Nephron progenitor cell (in vitro differentiated cells): Measurements from ENCODE around the gene CD300LD.

Source experiments
- DNase-seq: peaks from one replicate; pipeline ENCODE4 v3.0.0; 2021
- H3K27ac Mint-ChIP-seq: 2 replicates; pipeline ENCODE4 v1.8.0; 2021; ENCODE audit warnings: mild to moderate bottlenecking, moderate library complexity, mixed read lengths
- H3K27me3 Mint-ChIP-seq: 2 replicates; pipeline ENCODE4 v1.8.0; 2021; ENCODE audit warnings: mild to moderate bottlenecking, low read depth, mixed read lengths; ENCODE audit not compliant: poor library complexity
- H3K36me3 Mint-ChIP-seq: 2 replicates; pipeline ENCODE4 v1.8.0; 2021; ENCODE audit warnings: low read depth, mixed read lengths
- H3K4me1 Mint-ChIP-seq: 2 replicates; pipeline ENCODE4 v1.8.0; 2021; ENCODE audit warnings: mixed read lengths
- H3K4me3 Mint-ChIP-seq: 2 replicates; pipeline ENCODE4 v1.8.0; 2021; ENCODE audit warnings: mild to moderate bottlenecking, moderate library complexity, mixed read lengths
- H3K9me3 Mint-ChIP-seq: 2 replicates; pipeline ENCODE4 v1.8.0; 2021; ENCODE audit warnings: mild to moderate bottlenecking, moderate library complexity, mixed read lengths
- TF ChIP-seq, protein P1 (sequence below): fragments of 200-600 bp; sonication (generic); IDR thresholded peaks from 2 replicates; pipeline ENCODE4 v1.5.0; 2021; ENCODE audit warnings: antibody characterized with exemption

The CD300LD gene

DNA sequence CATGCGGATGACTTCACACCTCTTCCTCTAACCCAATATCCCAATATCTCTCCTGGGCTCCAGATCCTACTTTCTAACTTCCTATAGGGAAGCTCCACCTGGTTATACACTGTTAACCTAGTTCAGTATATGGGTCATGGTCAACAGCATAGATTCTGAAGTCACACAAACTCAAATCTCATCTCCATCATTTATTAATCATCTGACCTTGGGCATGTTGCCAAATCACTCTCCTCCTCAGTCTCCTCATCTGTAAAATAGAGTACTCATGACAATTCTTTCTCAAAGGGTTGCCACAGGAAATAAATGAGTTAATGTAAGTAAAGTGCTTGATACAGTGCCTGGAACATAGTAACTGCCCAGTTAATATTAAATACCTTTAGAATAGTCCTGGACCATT is 32.0 kb upstream of the CD300LD start:
- no peak for DNase-seq
- no peak overlapping the region for H3K4me3 Mint-ChIP-seq
- H3K9me3 Mint-ChIP-seq = peaks cover 16% of the 10 kb centered on the region
- H3K36me3 Mint-ChIP-seq = no peaks in the 10 kb centered on the region
- H3K27ac Mint-ChIP-seq = no peak overlapping the region
- H3K27me3 Mint-ChIP-seq = peaks cover 84% of the 10 kb centered on the region
- TF ChIP-seq, protein P1, sequence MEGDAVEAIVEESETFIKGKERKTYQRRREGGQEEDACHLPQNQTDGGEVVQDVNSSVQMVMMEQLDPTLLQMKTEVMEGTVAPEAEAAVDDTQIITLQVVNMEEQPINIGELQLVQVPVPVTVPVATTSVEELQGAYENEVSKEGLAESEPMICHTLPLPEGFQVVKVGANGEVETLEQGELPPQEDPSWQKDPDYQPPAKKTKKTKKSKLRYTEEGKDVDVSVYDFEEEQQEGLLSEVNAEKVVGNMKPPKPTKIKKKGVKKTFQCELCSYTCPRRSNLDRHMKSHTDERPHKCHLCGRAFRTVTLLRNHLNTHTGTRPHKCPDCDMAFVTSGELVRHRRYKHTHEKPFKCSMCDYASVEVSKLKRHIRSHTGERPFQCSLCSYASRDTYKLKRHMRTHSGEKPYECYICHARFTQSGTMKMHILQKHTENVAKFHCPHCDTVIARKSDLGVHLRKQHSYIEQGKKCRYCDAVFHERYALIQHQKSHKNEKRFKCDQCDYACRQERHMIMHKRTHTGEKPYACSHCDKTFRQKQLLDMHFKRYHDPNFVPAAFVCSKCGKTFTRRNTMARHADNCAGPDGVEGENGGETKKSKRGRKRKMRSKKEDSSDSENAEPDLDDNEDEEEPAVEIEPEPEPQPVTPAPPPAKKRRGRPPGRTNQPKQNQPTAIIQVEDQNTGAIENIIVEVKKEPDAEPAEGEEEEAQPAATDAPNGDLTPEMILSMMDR = no peak
- H3K4me1 Mint-ChIP-seq = no peaks in the 10 kb centered on the region

DNA sequence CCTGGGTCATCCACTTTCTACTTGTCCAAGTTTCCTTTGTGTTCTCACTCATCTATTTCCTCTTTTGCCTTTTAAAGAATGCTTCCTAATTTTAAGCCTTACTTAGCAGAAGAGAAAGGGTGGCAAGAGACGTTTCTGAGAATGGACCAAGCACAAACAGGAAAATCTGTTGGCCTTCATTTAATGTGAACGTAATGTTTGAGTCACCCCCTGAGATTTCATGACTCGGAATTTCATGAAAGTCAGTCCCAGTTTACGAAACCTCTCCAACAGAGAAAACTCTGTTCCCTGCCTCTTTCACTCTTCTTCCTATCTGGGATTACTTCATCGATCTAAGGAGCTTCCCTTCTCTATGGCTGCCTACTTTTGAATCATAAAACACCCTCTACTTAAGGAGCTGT is 31.6 kb upstream of the CD300LD start, which contains the start of gene CD300E:
CD300E (minus strand) TSS at position 46 of the 401 bp plus-strand sequence. CDS start 117 bp downstream, outside the sequence.
- H3K27ac Mint-ChIP-seq = no peak within 1 kb of the TSS
- H3K4me1 Mint-ChIP-seq = no peaks in the 10 kb centered on the region
- H3K4me3 Mint-ChIP-seq = no peak within 1 kb of the TSS
- DNase-seq = no peak
- H3K27me3 Mint-ChIP-seq = peaks cover 83% of the 10 kb centered on the region
- peaks cover 12% of the 10 kb centered on the region for H3K9me3 Mint-ChIP-seq
- H3K36me3 Mint-ChIP-seq = no peaks in the 10 kb centered on the region
- TF ChIP-seq, protein P1 = no peak

DNA sequence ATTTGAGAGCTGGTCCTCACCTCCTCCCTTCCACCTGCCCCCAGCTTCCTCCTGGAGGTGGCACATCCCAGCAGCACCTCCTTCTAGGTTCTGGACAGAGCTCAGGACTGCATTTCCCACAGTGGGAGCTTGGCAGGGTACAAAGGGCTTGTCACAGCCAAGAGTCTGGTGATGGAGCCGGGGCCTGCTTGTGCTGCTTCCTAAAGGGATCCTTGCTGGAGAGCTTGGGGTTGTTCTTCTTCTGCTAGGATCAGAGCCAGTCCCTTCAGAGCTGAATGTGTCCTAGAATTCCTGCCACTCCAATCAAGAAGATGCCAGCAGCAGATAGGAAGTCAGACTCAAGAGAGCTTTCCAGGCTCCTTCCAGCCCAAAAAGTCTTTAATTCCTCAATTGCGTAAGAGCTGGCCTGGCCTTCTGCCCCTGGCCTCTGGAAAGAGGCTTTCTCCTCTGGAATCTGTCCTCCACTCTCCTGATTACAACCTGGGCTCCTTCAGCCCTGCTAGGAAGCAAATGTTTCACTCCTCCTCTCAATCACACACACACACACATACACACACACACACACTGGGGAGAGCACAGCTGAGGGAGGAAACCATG is 27.1 kb upstream of the CD300LD start:
- peaks cover 82% of the 10 kb centered on the region for H3K27me3 Mint-ChIP-seq
- no peak overlapping the region for H3K4me3 Mint-ChIP-seq
- peaks cover 14% of the 10 kb centered on the region for H3K4me1 Mint-ChIP-seq
- H3K36me3 Mint-ChIP-seq = no peaks in the 10 kb centered on the region
- peak overlapping the region; percentile 42 for H3K27ac Mint-ChIP-seq
- H3K9me3 Mint-ChIP-seq = no peaks in the 10 kb centered on the region
- DNase-seq = no peak
- TF ChIP-seq, protein P1 = no peak

DNA sequence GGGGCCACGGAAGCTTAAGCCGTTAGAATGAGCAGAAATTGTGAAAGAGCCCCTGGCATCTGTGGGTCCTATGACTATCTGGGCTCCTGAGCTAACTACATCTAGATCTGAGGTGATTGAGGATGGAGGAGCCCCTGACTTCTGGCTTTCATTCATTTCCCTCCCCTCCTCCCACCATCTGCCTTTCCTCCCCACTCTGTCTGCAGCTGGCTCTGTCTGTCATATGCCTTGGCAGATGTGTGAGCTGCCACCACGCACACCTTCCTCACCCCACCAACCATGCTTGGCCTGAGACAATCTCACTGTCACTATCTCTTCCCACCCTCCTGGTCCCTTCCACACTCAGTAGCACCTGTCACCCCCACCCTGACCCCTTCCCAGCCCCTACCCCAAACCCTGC is 26.4 kb upstream of the CD300LD start:
- H3K4me3 Mint-ChIP-seq = no peak overlapping the region
- no peak for DNase-seq
- no peaks in the 10 kb centered on the region for H3K9me3 Mint-ChIP-seq
- no peaks in the 10 kb centered on the region for H3K36me3 Mint-ChIP-seq
- no peak overlapping the region for H3K27ac Mint-ChIP-seq
- H3K4me1 Mint-ChIP-seq = peaks cover 14% of the 10 kb centered on the region
- peaks cover 77% of the 10 kb centered on the region for H3K27me3 Mint-ChIP-seq
- TF ChIP-seq, protein P1 = no peak

DNA sequence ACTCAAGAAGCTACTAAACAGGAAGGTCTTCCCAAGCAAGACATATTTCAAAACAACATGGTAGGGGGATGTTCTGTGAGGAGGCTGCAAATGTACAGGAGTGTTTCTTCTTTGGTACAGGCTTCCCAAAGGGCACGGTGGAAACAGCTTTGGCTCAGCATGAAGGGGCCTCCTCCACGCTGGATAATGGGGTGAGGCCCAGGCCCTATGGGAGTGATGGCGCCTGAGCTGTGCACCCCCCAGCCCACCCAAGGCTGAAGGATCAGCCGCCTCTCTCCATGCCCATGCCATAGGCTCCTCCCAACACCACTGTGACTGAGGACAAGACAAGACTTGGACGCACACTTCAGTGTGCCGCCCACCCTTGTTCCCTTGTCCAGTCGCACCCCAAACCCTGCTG is 24.6 kb upstream of the CD300LD start:
- no peak overlapping the region for H3K27ac Mint-ChIP-seq
- peaks cover 14% of the 10 kb centered on the region for H3K4me1 Mint-ChIP-seq
- no peaks in the 10 kb centered on the region for H3K9me3 Mint-ChIP-seq
- H3K4me3 Mint-ChIP-seq = no peak overlapping the region
- peaks cover 72% of the 10 kb centered on the region for H3K27me3 Mint-ChIP-seq
- no peak for DNase-seq
- TF ChIP-seq, protein P1 = no peak
- no peaks in the 10 kb centered on the region for H3K36me3 Mint-ChIP-seq

DNA sequence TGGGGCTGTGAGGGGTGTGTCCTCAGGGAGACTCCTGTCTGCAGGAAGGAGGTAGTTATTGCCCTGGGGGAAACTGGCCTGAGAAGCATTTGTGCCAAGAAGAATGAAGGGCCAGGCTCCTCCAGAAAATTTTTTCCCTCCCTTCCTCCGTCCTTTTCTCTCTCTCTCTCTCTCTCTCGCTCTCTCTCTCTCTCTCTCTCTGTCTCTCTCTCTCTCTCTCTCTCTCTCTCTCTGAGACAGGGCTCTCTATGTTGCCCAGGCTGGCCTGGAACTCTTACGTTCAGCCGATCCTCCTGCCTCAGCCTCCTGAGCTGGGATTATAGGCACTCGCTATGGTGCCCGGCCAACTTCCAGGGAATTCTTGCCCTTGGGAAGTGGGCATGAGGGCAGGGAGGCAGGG is 20.0 kb upstream of the CD300LD start:
- Mint-ChIP-seq H3K27ac (no peak overlapping the region), H3K4me3 (no peak overlapping the region), H3K9me3 (no peaks in the 10 kb centered on the region), H3K27me3 (peaks cover 56% of the 10 kb centered on the region), H3K36me3 (no peaks in the 10 kb centered on the region), H3K4me1 (peaks cover 10% of the 10 kb centered on the region)
- no peak for DNase-seq
- TF ChIP-seq, protein P1 = no peak
